Activated CD8-positive, alpha-beta memory T cell treated with anti-CD3 and anti-CD28 coated beads, Interleukin-2, amount 10 ng/mL, durations not matched to agents 7 days and 5 days (primary cell): Measurements from ENCODE around the gene PIM3. TPM values are rescaled to one million over a fixed set of nuclear protein-coding genes. Genes with fewer than 3 reads are reported as not detected.
"Not testable (repeated sequence)": the region's sequence is repeated elsewhere in the genome, so short reads cannot be mapped to it uniquely, and the experiment has no call there.

Experiments used
- ATAC-seq: fragments of 150-1000 bp; cut with Tn5 transposase; one replicate; pipeline ENCODE4 v1.10.0; 2021; ENCODE audit warnings: moderate library complexity
- CTCF ChIA-PET: fragments of 350-600 bp; sonication (Branson Sonifier 250); formaldehyde crosslinking; loops from one replicate; lab custom pipeline; 2021; ENCODE audit warnings: antibody characterized with exemption; lab: Charles Lee
- DNase-seq: peaks from one replicate; pipeline ENCODE4 v3.0.0-alpha.2; 2020
- H3K27ac Mint-ChIP-seq: one replicate; pipeline ENCODE4 v1.8.0; 2021; ENCODE audit warnings: mild to moderate bottlenecking, mixed read lengths
- H3K27me3 Mint-ChIP-seq: one replicate; pipeline ENCODE4 v1.8.0; 2021; ENCODE audit warnings: mixed read lengths
- H3K36me3 Mint-ChIP-seq: one replicate; pipeline ENCODE4 v1.8.0; 2021; ENCODE audit warnings: mild to moderate bottlenecking, mixed read lengths
- H3K4me1 Mint-ChIP-seq: one replicate; pipeline ENCODE4 v1.8.0; 2021; ENCODE audit warnings: mixed read lengths
- H3K4me3 Mint-ChIP-seq: one replicate; pipeline ENCODE4 v1.8.0; 2021; ENCODE audit warnings: mild to moderate bottlenecking, moderate library complexity, mixed read lengths
- H3K9me3 Mint-ChIP-seq: one replicate; pipeline ENCODE4 v1.8.0; 2022; ENCODE audit warnings: low read depth, mixed read lengths
- total RNA-seq, 2 experiments: library from RNA; stranded (reverse); gene quantifications; one replicate each; pipeline ENCODE4 v1.2.3, GENCODE V29; 2021

PIM3 gene
- total RNA-seq, 2 experiments from 2014 or later: 53.4 to 79.7 TPM

DNA sequence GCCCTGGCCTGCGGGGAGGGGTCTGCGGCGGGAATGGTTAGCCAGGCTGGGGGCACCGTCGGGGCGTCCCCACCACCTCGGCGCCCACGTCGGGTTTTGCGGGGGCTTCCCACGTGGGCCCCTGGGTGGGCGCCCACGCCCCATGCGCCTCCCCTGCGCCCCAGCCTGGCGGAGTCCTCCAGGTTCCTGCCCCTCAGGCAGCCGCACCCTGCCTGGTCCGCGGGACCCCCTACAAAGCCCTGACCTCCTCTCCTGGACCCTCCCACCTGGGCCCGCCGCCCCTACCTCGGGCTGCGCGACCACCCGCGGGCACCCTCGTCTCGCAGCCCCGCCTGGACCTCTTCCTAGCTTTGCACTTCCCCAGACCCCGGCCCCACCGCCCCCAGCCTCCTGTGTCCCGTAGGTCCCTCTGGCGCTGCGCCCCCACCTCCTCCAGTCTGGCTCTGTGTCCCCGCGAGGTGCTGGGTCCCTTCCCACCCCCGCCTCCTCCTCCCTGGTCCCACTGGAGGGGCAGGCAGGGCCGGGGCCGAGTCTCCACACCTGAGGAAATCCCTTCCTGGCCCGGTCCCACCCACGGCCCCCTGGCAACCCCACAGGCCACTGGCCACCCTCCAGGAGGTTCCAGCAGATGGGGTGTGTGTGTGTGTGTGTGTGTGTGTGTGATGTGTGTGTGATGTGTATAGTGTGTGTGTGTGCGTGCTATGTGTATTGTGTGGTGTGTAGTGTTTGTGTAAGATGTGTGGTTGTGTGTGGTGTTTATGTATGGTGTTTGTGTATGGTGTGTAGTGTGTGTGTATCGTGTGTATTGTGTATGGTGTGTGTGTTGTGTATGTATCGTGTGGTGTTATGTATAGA lies 11.8 kb downstream of the PIM3 start:
- H3K36me3 Mint-ChIP-seq: no peaks in the 10 kb centered on the region

GRCh38 chr22:49973018-49973961 lies 12.7 kb downstream of the PIM3 start:
- Mint-ChIP-seq H3K9me3 (no peaks in the 10 kb centered on the region), H3K27ac (no peak overlapping the region), H3K4me3 (no peak overlapping the region), H3K27me3 (no peaks in the 10 kb centered on the region), H3K36me3 (no peaks in the 10 kb centered on the region), H3K4me1 (peaks cover 22% of the 10 kb centered on the region)
- no peak for DNase-seq
- no peak for ATAC-seq
- CTCF ChIA-PET: no interaction called here

More for the DNA sequence above, 11.8 kb downstream of the PIM3 start:
- ATAC-seq (no peak), DNase-seq (peak; percentile 51)
- Mint-ChIP-seq H3K9me3 (no peaks in the 10 kb centered on the region), H3K4me3 (no peak overlapping the region), H3K4me1 (peaks cover 22% of the 10 kb centered on the region), H3K27ac (no peak overlapping the region), H3K27me3 (no peaks in the 10 kb centered on the region)
- CTCF ChIA-PET: interaction anchor here (2.5 to 3.2 kb wide), 2 partner anchors 41 to 58 kb away, joined by 8 to 13 read pairs; no protein-coding TSS in a partner anchor

DNA sequence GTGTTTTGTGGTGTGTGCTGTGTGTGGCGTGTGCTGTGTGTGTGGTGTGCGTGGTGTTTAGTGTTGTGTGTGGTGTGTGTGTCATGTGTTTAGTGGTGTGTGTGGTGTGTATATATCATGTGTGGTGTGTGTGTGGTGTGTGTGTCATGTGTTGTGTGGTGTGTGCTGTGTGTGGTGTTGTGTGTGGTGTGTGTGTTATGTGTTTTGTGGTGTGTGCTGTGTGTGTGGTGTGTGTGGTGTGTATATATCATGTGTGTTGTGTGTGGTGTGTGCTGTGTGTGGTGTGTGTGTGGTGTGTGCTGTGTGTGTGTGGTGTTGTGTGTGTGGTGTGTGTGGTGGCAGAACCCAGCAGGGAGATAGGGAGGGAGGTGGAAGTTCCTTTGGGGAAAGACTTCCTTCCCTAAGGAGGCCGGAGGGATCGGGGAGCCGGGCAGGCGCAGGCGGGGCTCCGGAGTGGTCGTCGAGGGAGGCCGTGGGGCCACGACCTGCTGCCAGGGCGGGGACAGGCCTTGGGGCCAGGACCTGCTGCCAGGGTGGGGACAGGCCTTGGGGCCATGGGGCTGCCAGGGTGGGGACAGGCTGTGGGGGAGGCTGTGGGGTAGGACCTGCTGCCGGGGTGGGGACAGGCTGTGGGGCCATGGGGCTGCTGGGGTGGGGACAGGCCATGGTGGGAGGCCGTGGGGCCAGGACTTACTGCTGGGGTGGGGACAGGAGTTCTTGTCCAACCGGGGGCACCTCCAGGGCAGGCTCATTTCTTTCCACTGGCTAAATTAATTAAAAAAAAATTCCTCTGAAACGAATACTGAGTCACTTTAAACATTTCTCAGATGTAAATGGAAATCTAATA lies 15.2 kb downstream of the PIM3 start:
- Mint-ChIP-seq H3K27ac (peak overlapping the region; percentile 66), H3K4me3 (peak overlapping the region; percentile 2), H3K27me3 (no peaks in the 10 kb centered on the region), H3K4me1 (peaks cover 15% of the 10 kb centered on the region), H3K9me3 (peaks cover 9% of the 10 kb centered on the region), H3K36me3 (peaks cover 8% of the 10 kb centered on the region)
- CTCF ChIA-PET: interaction anchor here (1.0 to 1.2 kb wide), 2 partner anchors 10 to 29 kb away, joined by 3 read pairs; no protein-coding TSS in a partner anchor
- DNase-seq (peak; percentile 60), ATAC-seq (peak; percentile 24)

DNA sequence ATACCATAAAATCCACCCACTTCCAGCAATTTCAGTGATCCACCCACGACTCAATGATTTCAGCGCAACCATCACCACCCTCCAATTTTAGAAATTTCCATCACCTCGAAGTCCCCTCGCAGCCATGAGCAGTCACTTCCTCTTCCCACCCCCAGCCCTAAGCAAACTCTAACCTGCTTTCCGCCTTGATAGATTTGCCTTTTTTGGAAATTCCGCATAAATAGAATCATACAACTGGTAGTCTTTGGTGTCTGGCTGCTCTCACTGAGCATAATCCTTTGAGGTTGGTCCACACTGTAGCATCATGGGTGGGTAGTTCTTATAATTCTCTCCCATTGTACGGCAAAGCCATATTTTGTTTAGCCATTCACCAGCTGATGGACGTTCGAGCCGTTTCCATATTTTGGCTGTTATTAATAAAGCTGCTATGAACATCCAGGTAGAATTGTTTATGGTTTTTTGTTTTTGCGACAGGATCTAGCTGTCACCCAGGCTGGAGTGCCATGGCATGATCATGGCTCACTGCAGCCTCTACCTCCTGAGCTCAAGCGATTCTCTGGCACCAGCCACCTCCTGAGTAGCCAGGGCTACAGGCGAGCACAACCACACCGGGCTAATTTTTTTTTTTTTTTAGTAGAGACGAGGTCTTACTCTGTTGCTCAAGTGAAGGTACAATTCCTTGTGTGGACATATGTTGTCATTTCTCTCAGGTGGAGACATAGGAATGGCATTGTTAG lies 16.0 kb downstream of the PIM3 start:
- DNase-seq (peak; percentile 58), ATAC-seq (peak; percentile 44)
- CTCF ChIA-PET: interaction anchor here (1.0 to 1.2 kb wide), 2 partner anchors 11 to 28 kb away, joined by 3 read pairs; no protein-coding TSS in a partner anchor
- Mint-ChIP-seq H3K36me3 (peaks cover 8% of the 10 kb centered on the region), H3K4me3 (no peak overlapping the region), H3K27ac (peak overlapping the region; percentile 66), H3K9me3 (peaks cover 9% of the 10 kb centered on the region), H3K4me1 (peaks cover 14% of the 10 kb centered on the region), H3K27me3 (peaks cover 3% of the 10 kb centered on the region)

DNA sequence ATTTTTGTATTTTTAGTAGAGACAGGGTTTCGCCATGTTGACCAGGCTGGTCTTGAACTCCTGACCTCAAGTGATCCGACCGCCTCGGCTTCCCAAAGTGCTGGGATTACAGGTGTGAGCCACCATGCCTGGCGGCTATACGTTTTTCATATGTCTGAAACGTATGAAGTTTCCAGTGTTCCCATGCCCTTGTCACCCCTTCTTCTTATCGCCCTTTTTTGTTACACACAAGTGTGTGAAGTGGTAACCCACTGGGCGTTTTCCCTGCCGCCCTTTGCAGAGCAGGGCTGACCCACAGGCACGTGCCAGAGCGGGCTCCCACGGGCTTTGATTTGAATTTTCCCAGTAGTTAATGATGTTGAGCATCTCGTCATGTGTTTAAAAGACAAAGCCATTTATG lies 17.0 kb downstream of the PIM3 start:
- ATAC-seq (no peak), DNase-seq (no peak)
- peaks cover 10% of the 10 kb centered on the region for H3K36me3 Mint-ChIP-seq
- CTCF ChIA-PET: no interaction called here
- H3K4me1 Mint-ChIP-seq: peaks cover 16% of the 10 kb centered on the region
- H3K27ac Mint-ChIP-seq: no peak overlapping the region
- no peak overlapping the region for H3K4me3 Mint-ChIP-seq
- H3K9me3 Mint-ChIP-seq: peaks cover 9% of the 10 kb centered on the region
- H3K27me3 Mint-ChIP-seq: peaks cover 9% of the 10 kb centered on the region

GRCh38 chr22:49979587-49980264 lies 19.2 kb downstream of the PIM3 start:
- Mint-ChIP-seq H3K4me1 (peaks cover 19% of the 10 kb centered on the region), H3K27ac (no peak overlapping the region), H3K9me3 (peaks cover 9% of the 10 kb centered on the region), H3K36me3 (peaks cover 13% of the 10 kb centered on the region), H3K27me3 (peaks cover 19% of the 10 kb centered on the region), H3K4me3 (no peak overlapping the region)
- ATAC-seq: no peak
- peak; percentile 55 for DNase-seq
- CTCF ChIA-PET: interaction anchor here (0.7 to 1.8 kb wide), 7 partner anchors 11 to 51 kb away, joined by 3 to 5 read pairs (median 5); no protein-coding TSS in a partner anchor

GRCh38 chr22:49981799-49982198 lies 21.2 kb downstream of the PIM3 start:
- not testable (repeated sequence) for H3K4me3 Mint-ChIP-seq, H3K4me1 Mint-ChIP-seq, H3K27ac Mint-ChIP-seq, ATAC-seq, DNase-seq
- Mint-ChIP-seq H3K9me3 (peaks cover 19% of the 10 kb centered on the region), H3K27me3 (peaks cover 40% of the 10 kb centered on the region), H3K36me3 (peaks cover 19% of the 10 kb centered on the region)
- CTCF ChIA-PET: interaction anchor here (0.7 to 2.2 kb wide), 5 partner anchors 21 to 215 kb away, joined by 3 to 6 read pairs (median 4); no protein-coding TSS in a partner anchor

GRCh38 chr22:49983148-49984042 lies 22.8 kb downstream of the PIM3 start:
- DNase-seq (peak; percentile 42), ATAC-seq (peak; percentile 51)
- peaks cover 45% of the 10 kb centered on the region for H3K27me3 Mint-ChIP-seq
- no peak overlapping the region for H3K4me3 Mint-ChIP-seq
- peaks cover 21% of the 10 kb centered on the region for H3K36me3 Mint-ChIP-seq
- H3K9me3 Mint-ChIP-seq: peaks cover 21% of the 10 kb centered on the region
- no peak overlapping the region for H3K27ac Mint-ChIP-seq
- CTCF ChIA-PET: interaction anchor here (1.6 to 2.2 kb wide), 2 partner anchors 47 to 48 kb away, joined by 4 to 6 read pairs; no protein-coding TSS in a partner anchor
- H3K4me1 Mint-ChIP-seq: peaks cover 7% of the 10 kb centered on the region

- no peak overlapping the region for H3K27ac Mint-ChIP-seq
- H3K36me3 Mint-ChIP-seq: peaks cover 15% of the 10 kb centered on the region
- CTCF ChIA-PET: no interaction called here
- no peak overlapping the region for H3K4me3 Mint-ChIP-seq
- H3K27me3 Mint-ChIP-seq: peaks cover 45% of the 10 kb centered on the region
- H3K9me3 Mint-ChIP-seq: peaks cover 14% of the 10 kb centered on the region
- DNase-seq (no peak), ATAC-seq (no peak)
- peaks cover 4% of the 10 kb centered on the region for H3K4me1 Mint-ChIP-seq
Measured at GRCh38 chr22:49986325-49986724, 25.8 kb downstream of the PIM3 start.

GRCh38 chr22:49989826-49990225 lies 29.3 kb downstream of the PIM3 start:
- DNase-seq, CTCF ChIA-PET, ATAC-seq, H3K4me1 Mint-ChIP-seq, H3K4me3 Mint-ChIP-seq, H3K27ac Mint-ChIP-seq: not testable (repeated sequence)
- peaks cover 37% of the 10 kb centered on the region for H3K27me3 Mint-ChIP-seq
- H3K36me3 Mint-ChIP-seq: peaks cover 10% of the 10 kb centered on the region
- H3K9me3 Mint-ChIP-seq: peaks cover 14% of the 10 kb centered on the region
